Measurements from ENCODE around the gene SYNPO2. TPM values are rescaled to one million over a fixed set of nuclear protein-coding genes. Genes with fewer than 3 reads are reported as not detected.

Gene SYNPO2
- polyA plus RNA-seq, 1 experiment = 5.1 TPM

DNA sequence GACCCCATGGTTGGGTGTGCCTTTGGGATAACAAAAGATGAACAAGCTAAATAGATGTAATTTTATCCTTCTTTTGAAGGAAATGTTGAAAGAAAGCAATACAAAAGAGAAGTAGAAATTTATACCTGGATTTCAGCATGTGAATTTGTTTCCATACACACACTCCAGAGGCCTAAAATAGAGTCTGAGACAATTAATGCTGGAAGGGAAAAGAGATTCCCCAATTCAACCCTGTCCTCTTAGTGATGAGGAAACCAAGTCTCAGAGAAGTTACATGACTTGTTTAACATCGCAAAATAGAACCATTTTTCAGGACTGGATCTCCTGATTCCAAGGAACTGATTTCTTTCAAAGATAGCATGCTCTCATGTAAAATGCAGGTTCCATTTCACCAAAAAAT lies 209.7 kb downstream of the SYNPO2 start:
- TF ChIP-seq, protein P1, sequence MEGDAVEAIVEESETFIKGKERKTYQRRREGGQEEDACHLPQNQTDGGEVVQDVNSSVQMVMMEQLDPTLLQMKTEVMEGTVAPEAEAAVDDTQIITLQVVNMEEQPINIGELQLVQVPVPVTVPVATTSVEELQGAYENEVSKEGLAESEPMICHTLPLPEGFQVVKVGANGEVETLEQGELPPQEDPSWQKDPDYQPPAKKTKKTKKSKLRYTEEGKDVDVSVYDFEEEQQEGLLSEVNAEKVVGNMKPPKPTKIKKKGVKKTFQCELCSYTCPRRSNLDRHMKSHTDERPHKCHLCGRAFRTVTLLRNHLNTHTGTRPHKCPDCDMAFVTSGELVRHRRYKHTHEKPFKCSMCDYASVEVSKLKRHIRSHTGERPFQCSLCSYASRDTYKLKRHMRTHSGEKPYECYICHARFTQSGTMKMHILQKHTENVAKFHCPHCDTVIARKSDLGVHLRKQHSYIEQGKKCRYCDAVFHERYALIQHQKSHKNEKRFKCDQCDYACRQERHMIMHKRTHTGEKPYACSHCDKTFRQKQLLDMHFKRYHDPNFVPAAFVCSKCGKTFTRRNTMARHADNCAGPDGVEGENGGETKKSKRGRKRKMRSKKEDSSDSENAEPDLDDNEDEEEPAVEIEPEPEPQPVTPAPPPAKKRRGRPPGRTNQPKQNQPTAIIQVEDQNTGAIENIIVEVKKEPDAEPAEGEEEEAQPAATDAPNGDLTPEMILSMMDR (IDR thresholded peaks at IDR 0.05; ENCODE audit: low read depth, low read length) = no peak
- no peak overlapping the region for H3K27ac ChIP-seq (ENCODE audit: low read depth, low read length)
- CTCF ChIA-PET = interaction anchor here (1.5 kb wide), 1 partner anchor 11 kb away, joined by 5 read pairs; no protein-coding TSS in a partner anchor
- POLR2A ChIA-PET = no interaction called here
- no peaks in the 10 kb centered on the region for H3K27me3 ChIP-seq (ENCODE audit: control insufficient read depth, insufficient read depth, low read length)
- H3K9me3 ChIP-seq (ENCODE audit: control insufficient read depth, insufficient read depth, low read length) = no peaks in the 10 kb centered on the region
- no peak overlapping the region for H3K4me3 ChIP-seq (ENCODE audit: low read depth, low read length)
- DNase-seq (ENCODE audit: low read depth, low spot score) = no peak

DNA sequence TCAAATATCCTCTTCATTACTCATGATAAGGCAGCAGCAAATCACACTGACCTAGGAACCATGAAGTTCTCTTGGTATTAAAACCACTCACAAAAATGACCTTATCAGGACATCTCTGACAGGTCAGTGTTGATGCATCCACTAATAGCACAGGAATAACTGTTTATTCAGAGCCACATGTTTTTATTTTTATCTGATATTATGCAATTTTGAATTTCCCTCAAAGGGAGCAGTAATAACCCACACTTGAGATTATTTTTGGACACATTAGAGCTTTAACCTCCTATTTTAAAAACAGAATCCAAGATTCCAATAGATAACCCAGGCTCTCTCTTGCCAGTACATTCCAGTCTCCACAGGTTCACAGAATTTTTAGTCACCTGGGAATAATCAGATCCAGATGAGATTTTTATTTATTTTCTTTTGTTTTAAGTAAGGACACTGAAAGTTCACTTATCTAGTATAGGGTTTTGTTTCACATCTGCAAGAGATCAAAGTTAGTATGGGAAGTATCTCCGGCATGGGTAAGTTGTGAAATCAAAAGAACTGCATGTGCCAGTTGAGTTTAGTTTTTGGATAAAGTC lies 210.7 kb downstream of the SYNPO2 start:
- POLR2A ChIA-PET = no interaction called here
- Histone ChIP-seq H3K27ac (ENCODE audit: low read depth, low read length) (no peak overlapping the region), H3K4me3 (ENCODE audit: low read depth, low read length) (no peak overlapping the region)

DNA sequence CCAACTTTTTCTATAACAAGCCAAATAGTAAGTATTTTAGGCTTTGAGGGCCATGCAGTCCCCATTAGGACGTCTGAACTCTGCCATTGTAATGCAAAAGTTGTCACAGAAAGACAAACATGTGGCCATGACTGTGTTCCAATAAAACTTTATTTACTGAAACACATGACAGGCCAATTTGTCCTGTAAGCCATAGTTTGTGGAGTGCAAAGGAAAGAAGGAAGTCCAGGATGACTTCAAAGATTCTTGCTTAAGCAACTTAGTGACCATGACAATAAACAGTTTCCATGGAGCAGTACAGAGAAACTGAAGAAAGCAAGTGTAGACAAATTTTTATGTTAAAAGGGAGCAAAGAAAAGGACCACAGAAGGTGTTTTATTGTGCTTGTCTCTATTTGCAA lies 212.0 kb downstream of the SYNPO2 start:
- ChIA-PET POLR2A (no interaction called here), CTCF (interaction anchor here (2.0 kb wide), 1 partner anchor 13 kb away, joined by 8 read pairs; no protein-coding TSS in a partner anchor)
- Histone ChIP-seq H3K27me3 (ENCODE audit: control insufficient read depth, insufficient read depth, low read length) (no peaks in the 10 kb centered on the region), H3K4me3 (ENCODE audit: low read depth, low read length) (no peak overlapping the region), H3K9me3 (ENCODE audit: control insufficient read depth, insufficient read depth, low read length) (no peaks in the 10 kb centered on the region), H3K27ac (ENCODE audit: low read depth, low read length) (no peak overlapping the region)
- no peak for DNase-seq (ENCODE audit: low read depth, low spot score)
- TF ChIP-seq, protein P1 (IDR thresholded peaks at IDR 0.05; ENCODE audit: low read depth, low read length) = no peak

More for the DNA sequence above, 210.7 kb downstream of the SYNPO2 start:
- TF ChIP-seq, protein P1 (IDR thresholded peaks at IDR 0.05; ENCODE audit: low read depth, low read length) = no peak
- H3K27me3 ChIP-seq (ENCODE audit: control insufficient read depth, insufficient read depth, low read length) = no peaks in the 10 kb centered on the region
- no peaks in the 10 kb centered on the region for H3K9me3 ChIP-seq (ENCODE audit: control insufficient read depth, insufficient read depth, low read length)
- CTCF ChIA-PET = interaction anchor here (2.0 kb wide), 1 partner anchor 12 kb away, joined by 8 read pairs; no protein-coding TSS in a partner anchor
- DNase-seq (ENCODE audit: low read depth, low spot score) = peak; percentile 21

DNA sequence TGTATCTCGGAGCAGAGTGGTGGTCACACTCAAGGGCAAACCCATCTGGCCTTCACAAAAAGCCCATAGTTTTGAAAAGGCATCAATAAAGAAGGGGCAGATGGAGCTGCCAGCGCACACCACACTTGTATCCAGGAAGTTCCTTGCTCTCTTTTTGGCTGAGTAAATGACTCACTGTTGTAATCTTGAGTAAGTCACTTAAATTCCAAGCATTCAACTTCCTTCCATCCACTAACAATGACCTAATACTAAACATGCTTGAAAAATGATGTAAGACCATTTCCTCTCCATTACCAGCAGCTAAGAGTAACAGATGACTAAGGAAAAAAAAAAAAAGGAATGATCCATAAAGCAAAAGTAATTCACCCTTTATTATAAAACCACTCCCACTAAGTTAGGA lies 214.6 kb downstream of the SYNPO2 start:
- peak overlapping the region; percentile 85 for H3K27ac ChIP-seq (ENCODE audit: low read depth, low read length)
- no peaks in the 10 kb centered on the region for H3K9me3 ChIP-seq (ENCODE audit: control insufficient read depth, insufficient read depth, low read length)
- POLR2A ChIA-PET = interaction anchor here (0.6 to 2.0 kb wide), 4 partner anchors 10 to 512 kb away, joined by 4 to 14 read pairs (median 8); partner anchors contain the start of gene USP53
- peak; percentile 94 for DNase-seq (ENCODE audit: low read depth, low spot score)
- CTCF ChIA-PET = interaction anchor here (0.8 to 1.4 kb wide), 5 partner anchors 16 to 122 kb away, joined by 3 to 4 read pairs (median 3); partner anchors contain the start of gene USP53
- H3K4me3 ChIP-seq (ENCODE audit: low read depth, low read length) = no peak overlapping the region
- H3K27me3 ChIP-seq (ENCODE audit: control insufficient read depth, insufficient read depth, low read length) = no peaks in the 10 kb centered on the region
- TF ChIP-seq, protein P1 (IDR thresholded peaks at IDR 0.05; ENCODE audit: low read depth, low read length) = no peak

DNA sequence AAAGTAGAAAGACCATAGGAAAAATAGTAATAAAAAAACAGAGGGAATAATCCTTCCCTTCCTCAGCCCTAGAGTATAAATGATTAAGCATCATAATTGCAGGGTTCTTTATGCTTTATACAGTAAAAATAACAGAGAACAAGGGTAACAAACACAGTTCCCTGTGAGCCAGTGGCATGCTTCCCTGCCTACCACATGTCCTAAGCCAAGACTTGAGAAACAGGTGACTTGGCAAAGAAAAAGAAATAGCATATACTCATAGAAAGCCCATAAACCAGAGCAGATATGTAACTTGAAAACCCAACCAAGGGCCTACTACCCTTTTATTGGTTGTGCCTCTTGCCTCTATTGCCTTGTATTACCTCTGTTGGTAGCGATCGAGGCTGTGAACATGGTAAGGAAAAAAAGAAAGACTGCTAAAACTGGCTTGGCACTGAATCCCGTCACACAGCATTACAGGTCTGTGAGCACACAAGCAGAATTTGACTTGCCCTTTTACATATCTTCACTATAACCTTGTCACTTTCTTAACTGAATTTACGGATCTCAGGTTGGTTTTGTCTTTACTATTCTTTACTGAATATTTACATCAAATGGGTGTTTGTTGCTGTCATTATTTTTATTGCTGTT lies 216.1 kb downstream of the SYNPO2 start:
- POLR2A ChIA-PET = no interaction called here
- no peak for DNase-seq (ENCODE audit: low read depth, low spot score)
- Histone ChIP-seq H3K27ac (ENCODE audit: low read depth, low read length) (no peak overlapping the region), H3K9me3 (ENCODE audit: control insufficient read depth, insufficient read depth, low read length) (no peaks in the 10 kb centered on the region), H3K27me3 (ENCODE audit: control insufficient read depth, insufficient read depth, low read length) (no peaks in the 10 kb centered on the region), H3K4me3 (ENCODE audit: low read depth, low read length) (no peak overlapping the region)
- TF ChIP-seq, protein P1 (IDR thresholded peaks at IDR 0.05; ENCODE audit: low read depth, low read length) = no peak
- CTCF ChIA-PET = no interaction called here

Data from AG04450 (cell line).